SU-DHL-6 (cell line): Measurements from ENCODE around the gene CHD6.

ENCODE experiments used
- EZH2phosphoT487 ChIP-seq: fragments of 200-600 bp; sonication (generic), shearing (Covaris generic); conservative IDR thresholded peaks from 2 replicates; pipeline ENCODE4 v1.6.1; 2018; ENCODE audit warnings: mild to moderate bottlenecking, antibody characterized with exemption, low read length, moderate library complexity, mixed read lengths
- TF ChIP-seq, protein P1 (sequence below): fragments of 200-600 bp; sonication (generic); IDR thresholded peaks from one replicate; pipeline ENCODE4 v1.5.1; 2017; ENCODE audit warnings: antibody characterized with exemption, mild to moderate bottlenecking, low read length, moderate library complexity; ENCODE audit not compliant: insufficient read depth, poor library complexity, severe bottlenecking

DNA sequence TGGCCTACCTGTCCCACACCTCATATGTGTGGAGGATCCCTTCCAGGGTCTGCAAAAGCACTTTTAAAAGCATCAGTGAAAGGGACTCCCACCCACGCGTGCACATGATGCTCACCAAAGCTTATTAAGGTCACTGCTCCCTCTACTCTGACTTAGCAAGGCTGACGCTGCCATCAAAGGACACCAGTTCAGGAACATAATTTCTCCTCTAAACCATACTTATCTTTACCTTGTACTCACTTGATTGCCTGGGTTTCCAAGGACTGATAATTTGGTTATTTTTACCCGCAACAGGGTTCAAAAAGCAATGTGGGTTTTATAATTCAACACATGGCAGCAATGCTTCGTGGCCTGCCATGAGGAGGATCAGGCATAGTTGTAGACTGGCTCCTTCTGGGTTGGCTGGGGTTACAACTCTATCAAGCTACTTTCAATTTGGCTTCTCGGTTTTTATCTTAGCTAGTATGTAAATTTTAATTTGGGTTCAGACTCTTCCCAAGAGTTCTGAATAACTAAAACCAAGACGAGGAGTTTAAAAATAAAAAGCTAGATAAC lies 199.4 kb downstream of the CHD6 start:
- TF ChIP-seq, protein P1, sequence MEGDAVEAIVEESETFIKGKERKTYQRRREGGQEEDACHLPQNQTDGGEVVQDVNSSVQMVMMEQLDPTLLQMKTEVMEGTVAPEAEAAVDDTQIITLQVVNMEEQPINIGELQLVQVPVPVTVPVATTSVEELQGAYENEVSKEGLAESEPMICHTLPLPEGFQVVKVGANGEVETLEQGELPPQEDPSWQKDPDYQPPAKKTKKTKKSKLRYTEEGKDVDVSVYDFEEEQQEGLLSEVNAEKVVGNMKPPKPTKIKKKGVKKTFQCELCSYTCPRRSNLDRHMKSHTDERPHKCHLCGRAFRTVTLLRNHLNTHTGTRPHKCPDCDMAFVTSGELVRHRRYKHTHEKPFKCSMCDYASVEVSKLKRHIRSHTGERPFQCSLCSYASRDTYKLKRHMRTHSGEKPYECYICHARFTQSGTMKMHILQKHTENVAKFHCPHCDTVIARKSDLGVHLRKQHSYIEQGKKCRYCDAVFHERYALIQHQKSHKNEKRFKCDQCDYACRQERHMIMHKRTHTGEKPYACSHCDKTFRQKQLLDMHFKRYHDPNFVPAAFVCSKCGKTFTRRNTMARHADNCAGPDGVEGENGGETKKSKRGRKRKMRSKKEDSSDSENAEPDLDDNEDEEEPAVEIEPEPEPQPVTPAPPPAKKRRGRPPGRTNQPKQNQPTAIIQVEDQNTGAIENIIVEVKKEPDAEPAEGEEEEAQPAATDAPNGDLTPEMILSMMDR: no peak
- TF ChIP-seq EZH2phosphoT487: no peak
